HL-60 (cell line): ENCODE results near the gene INPP5E.

Source experiments
- DNase-seq, 2 experiments: peaks; one replicate each; pipeline ENCODE4 v3.0.0-alpha.2; 2010 to 2020; ENCODE audit warnings: low read depth in 1 of 2, low spot score in 1 of 2
- H3K27ac ChIP-seq: fragments of 250-450 bp; sonication (Bioruptor Pico); replicated peaks from 2 replicates; pipeline ENCODE4 v1.5.1; 2020; ENCODE audit warnings: mild to moderate bottlenecking, moderate library complexity
- H3K27me3 ChIP-seq: fragments of 250-450 bp; sonication (Bioruptor Pico); 2 replicates; pipeline ENCODE4 v1.5.1; 2021; ENCODE audit warnings: mild to moderate bottlenecking, moderate library complexity; ENCODE audit not compliant: insufficient read depth, poor library complexity, severe bottlenecking
- H3K4me3 ChIP-seq: replicated peaks from 2 replicates; pipeline ENCODE4 v1.5.1; 2011; ENCODE audit warnings: mild to moderate bottlenecking, control low read depth, low read length; ENCODE audit not compliant: insufficient read depth
- GABPA ChIP-seq: IDR thresholded peaks from 2 replicates; pipeline ENCODE4 v1.6.1; 2012; ENCODE audit warnings: low read depth
- POLR2AphosphoS5 ChIP-seq: IDR thresholded peaks from 2 replicates; pipeline ENCODE4 v1.6.1; 2012; ENCODE audit warnings: low read depth
- SPI1 ChIP-seq: IDR thresholded peaks from 2 replicates; pipeline ENCODE4 v1.6.1; 2012; ENCODE audit warnings: low read depth, mild to moderate bottlenecking, borderline replicate concordance
- TF ChIP-seq, protein P1 (sequence below): IDR thresholded peaks from one replicate; pipeline ENCODE4 v1.5.1; 2011; ENCODE audit warnings: low read length, control low read depth, inconsistent platforms; ENCODE audit not compliant: insufficient read depth
- TF ChIP-seq, protein P2 (sequence below): IDR thresholded peaks from 2 replicates; pipeline ENCODE4 v1.6.1; 2012; ENCODE audit warnings: low read depth; ENCODE audit not compliant: insufficient replicate concordance

INPP5E gene

DNA sequence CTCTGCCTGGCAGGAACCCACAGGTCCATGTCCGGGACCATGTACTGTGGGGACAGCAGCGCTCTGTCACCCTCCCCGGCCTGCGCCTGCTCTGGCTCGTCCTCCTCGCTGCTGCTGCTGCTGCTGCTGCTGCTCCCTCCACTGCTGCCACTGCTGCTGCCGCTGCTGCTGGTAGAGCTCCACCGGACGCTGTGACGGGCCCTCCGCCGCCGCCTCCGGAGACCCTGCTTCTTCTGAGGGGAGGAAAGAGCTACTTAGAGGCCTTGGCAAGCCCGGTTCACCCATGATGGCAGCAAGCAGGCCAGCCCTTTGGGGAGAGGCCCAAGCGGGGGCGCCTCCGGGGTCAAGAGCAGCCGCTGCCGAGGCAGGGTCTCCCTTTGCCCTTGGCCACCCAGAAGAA, 56.2 kb downstream of the INPP5E start:
- Histone ChIP-seq H3K4me3 (no peak overlapping the region), H3K27ac (no peak overlapping the region), H3K27me3 (no peaks in the 10 kb centered on the region)
- DNase-seq = no peak
- TF ChIP-seq, protein P1, sequence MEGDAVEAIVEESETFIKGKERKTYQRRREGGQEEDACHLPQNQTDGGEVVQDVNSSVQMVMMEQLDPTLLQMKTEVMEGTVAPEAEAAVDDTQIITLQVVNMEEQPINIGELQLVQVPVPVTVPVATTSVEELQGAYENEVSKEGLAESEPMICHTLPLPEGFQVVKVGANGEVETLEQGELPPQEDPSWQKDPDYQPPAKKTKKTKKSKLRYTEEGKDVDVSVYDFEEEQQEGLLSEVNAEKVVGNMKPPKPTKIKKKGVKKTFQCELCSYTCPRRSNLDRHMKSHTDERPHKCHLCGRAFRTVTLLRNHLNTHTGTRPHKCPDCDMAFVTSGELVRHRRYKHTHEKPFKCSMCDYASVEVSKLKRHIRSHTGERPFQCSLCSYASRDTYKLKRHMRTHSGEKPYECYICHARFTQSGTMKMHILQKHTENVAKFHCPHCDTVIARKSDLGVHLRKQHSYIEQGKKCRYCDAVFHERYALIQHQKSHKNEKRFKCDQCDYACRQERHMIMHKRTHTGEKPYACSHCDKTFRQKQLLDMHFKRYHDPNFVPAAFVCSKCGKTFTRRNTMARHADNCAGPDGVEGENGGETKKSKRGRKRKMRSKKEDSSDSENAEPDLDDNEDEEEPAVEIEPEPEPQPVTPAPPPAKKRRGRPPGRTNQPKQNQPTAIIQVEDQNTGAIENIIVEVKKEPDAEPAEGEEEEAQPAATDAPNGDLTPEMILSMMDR = no peak
- TF ChIP-seq SPI1 (no peak), POLR2AphosphoS5 (no peak), GABPA (no peak)
- TF ChIP-seq, protein P2, sequence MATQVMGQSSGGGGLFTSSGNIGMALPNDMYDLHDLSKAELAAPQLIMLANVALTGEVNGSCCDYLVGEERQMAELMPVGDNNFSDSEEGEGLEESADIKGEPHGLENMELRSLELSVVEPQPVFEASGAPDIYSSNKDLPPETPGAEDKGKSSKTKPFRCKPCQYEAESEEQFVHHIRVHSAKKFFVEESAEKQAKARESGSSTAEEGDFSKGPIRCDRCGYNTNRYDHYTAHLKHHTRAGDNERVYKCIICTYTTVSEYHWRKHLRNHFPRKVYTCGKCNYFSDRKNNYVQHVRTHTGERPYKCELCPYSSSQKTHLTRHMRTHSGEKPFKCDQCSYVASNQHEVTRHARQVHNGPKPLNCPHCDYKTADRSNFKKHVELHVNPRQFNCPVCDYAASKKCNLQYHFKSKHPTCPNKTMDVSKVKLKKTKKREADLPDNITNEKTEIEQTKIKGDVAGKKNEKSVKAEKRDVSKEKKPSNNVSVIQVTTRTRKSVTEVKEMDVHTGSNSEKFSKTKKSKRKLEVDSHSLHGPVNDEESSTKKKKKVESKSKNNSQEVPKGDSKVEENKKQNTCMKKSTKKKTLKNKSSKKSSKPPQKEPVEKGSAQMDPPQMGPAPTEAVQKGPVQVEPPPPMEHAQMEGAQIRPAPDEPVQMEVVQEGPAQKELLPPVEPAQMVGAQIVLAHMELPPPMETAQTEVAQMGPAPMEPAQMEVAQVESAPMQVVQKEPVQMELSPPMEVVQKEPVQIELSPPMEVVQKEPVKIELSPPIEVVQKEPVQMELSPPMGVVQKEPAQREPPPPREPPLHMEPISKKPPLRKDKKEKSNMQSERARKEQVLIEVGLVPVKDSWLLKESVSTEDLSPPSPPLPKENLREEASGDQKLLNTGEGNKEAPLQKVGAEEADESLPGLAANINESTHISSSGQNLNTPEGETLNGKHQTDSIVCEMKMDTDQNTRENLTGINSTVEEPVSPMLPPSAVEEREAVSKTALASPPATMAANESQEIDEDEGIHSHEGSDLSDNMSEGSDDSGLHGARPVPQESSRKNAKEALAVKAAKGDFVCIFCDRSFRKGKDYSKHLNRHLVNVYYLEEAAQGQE = no peak

DNA sequence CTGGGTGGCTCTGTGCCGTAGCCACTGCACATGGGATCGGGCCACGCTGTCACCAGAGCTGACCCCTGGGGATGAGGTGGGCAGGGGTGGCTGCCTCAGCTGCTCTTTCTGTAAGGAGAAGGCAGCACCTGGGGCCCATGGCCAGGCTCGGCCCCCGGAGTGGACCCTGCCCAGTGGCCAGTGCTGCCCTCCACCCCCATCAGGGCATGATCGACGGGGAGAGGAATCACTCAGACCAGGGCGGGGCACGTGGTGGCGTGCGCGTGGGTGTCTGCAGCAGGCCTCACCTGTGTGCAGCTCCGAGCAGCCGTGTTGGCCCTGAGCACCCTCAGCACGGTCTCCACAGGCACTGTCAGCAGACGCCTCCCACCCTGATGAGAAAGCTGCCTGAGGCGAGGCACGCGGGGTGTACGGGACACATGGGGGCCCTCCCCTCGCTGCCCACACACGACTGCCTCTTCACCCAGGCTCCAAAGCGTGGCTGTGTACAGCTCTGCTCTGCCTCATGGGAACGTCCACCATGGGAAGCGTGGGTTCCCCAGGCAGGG, 57.6 kb downstream of the INPP5E start:
- Histone ChIP-seq H3K27me3 (no peaks in the 10 kb centered on the region), H3K27ac (no peak overlapping the region), H3K4me3 (no peak overlapping the region)
- TF ChIP-seq POLR2AphosphoS5 (no peak), GABPA (no peak), SPI1 (no peak)
- TF ChIP-seq, protein P2 = no peak
- TF ChIP-seq, protein P1 = no peak
- no peak for DNase-seq

DNA sequence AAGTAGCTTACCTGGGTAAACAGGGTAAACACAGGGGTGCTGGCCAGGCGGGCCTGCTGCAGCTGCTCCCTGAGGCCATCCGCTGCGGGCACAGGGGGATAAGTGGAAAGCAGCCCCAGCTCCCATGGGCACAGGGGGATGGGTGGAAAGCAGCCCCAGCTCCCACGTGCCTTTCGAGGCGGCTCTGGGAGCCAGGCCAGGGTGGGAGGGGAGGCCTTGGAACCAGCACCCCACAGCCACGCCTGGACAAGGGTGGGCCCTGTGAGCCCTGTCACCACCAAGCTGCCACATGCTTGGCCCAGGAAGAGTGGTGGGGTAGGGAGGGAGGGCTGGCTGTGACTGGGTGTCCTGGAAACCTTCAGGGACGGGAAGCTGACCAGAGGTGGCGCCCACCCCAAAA, 58.3 kb downstream of the INPP5E start:
- Histone ChIP-seq H3K4me3 (no peak overlapping the region), H3K27me3 (no peaks in the 10 kb centered on the region), H3K27ac (no peak overlapping the region)
- no peak for TF ChIP-seq SPI1
- TF ChIP-seq POLR2AphosphoS5 = no peak
- TF ChIP-seq, protein P2 = no peak
- no peak for TF ChIP-seq GABPA
- TF ChIP-seq, protein P1 = no peak
- no peak for DNase-seq
